ENCODE data around the gene LRRC4B. TPM values are rescaled to one million over a fixed set of nuclear protein-coding genes. Genes with fewer than 3 reads are reported as not detected.

Gene LRRC4B, protein sequence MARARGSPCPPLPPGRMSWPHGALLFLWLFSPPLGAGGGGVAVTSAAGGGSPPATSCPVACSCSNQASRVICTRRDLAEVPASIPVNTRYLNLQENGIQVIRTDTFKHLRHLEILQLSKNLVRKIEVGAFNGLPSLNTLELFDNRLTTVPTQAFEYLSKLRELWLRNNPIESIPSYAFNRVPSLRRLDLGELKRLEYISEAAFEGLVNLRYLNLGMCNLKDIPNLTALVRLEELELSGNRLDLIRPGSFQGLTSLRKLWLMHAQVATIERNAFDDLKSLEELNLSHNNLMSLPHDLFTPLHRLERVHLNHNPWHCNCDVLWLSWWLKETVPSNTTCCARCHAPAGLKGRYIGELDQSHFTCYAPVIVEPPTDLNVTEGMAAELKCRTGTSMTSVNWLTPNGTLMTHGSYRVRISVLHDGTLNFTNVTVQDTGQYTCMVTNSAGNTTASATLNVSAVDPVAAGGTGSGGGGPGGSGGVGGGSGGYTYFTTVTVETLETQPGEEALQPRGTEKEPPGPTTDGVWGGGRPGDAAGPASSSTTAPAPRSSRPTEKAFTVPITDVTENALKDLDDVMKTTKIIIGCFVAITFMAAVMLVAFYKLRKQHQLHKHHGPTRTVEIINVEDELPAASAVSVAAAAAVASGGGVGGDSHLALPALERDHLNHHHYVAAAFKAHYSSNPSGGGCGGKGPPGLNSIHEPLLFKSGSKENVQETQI
- not detected in 2 replicates for total RNA-seq

GRCh38 chr19:50567882-50568727, at the start of gene LRRC4B:
Gene LRRC4B (minus strand): TSS chr19:50568435. CDS start chr19:50548838, 19,597 bp downstream.

DNA sequence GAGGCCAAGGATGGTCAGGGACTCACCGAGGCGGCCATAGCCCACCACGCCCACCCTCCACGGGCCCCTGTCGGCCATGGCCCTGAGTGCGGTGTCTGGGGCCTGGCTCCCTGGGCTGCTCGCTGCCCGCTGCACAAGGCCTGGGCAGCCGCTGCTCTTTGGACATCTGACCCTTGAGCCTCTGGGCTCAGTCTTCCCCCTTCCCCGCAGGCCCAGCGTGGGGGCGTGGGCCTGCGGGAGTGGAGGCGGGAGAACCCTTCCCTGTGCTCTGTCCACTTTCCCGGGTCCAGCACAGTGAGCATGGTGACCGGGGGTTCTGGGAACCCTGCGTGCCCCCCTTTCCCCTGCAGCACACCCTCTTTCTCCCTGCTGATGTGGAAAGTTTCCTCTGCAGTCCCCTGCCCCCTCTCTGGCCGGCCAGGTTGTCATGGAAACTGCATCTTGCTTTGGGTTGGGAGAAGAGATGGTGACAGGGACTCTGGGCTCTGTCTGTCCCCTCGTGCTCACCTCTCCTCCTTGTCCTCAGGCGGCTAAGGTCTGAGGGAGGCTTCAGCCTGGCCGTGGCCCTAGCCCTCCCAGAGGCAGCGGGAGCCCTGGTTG, 54.4 kb downstream of the LRRC4B start, which contains the start of gene ASPDH:
Gene ASPDH, minus strand, starts transcription at position 168 of the 600 bp plus-strand sequence. Its CDS starts 90 bp downstream, at position 78.

DNA sequence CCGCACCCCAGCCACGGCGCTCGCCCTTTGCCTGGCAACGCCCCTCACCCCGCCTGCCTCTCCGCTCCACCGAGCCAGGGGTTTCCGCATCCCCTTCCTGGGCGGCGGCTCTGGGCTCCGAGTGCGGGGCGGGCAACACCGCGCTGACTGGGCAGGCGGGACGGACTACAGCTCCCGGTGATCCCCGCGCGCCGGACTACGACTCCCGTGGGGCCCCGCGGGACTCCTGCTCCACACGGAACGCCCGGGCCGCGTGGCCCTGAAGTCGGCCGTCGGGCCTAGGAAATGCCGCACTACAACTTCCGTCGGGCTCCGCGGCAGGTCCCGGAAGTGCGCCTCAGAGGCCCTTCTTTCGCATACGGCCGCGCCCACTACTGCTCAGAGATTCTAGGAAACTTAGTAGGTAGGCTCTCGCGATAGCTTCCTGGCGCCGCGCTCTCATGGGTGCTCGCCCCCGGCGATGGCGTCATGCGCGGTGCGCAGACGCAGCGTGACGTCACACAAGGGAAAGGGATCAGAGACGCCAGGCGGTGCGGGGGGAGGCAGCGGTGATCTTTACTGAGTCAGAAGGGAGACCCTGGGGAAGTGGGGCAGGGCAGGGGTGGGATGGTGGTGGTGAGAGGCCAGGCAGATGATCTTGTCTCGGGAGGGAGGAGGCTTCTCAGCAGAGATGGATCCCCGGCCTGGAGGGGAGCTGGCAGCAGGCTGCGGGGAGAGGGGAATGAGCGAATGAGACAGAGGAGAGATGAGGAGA, 57.0 kb downstream of the LRRC4B start, which contains the start of gene JOSD2:
Gene JOSD2, minus strand, starts transcription at position 123 of the 754 bp plus-strand sequence. CDS start 760 bp downstream, outside the sequence.

GRCh38 chr19:50476224-50476906, 91.9 kb downstream of the LRRC4B start, which contains the start of the genes EMC10 and GARIN5A:
Gene EMC10 (plus strand): TSS chr19:50476507. CDS start chr19:50476545, 38 bp downstream.
Gene GARIN5A (minus strand): TSS chr19:50476848. CDS start chr19:50476388, 460 bp downstream.

Other genes starting within 250 kb of the LRRC4B start
- 2.4 and 3.9 TPM in 2 replicates for gene KCNC3, start 239.1 kb downstream of the LRRC4B start, total RNA-seq
- under 0.01 and 0.39 TPM in 2 replicates for gene NAPSA, start 202.8 kb downstream of the LRRC4B start, total RNA-seq
- 63.3 and 65.6 TPM in 2 replicates for gene NR1H2, start 192.0 kb downstream of the LRRC4B start, total RNA-seq
- 37.8 and 45.5 TPM in 2 replicates for gene POLD1, start 184.1 kb downstream of the LRRC4B start, total RNA-seq
- gene SPIB, start 149.5 kb downstream of the LRRC4B start, total RNA-seq, result 0.11 TPM in 1 of 2 replicates, not detected in the other
- under 0.01 TPM in 1 of 2 replicates, not detected in the other for gene MYBPC2, start 135.5 kb downstream of the LRRC4B start, total RNA-seq
- 45.1 and 103 TPM in 2 replicates for gene EMC10, start 91.9 kb downstream of the LRRC4B start, total RNA-seq
- 1.2 and 1.6 TPM in 2 replicates for gene GARIN5A, start 91.6 kb downstream of the LRRC4B start, total RNA-seq
- 37.5 and 53.0 TPM in 2 replicates for gene JOSD2, start 57.2 kb downstream of the LRRC4B start, total RNA-seq
- gene ASPDH, start 54.5 kb downstream of the LRRC4B start, total RNA-seq, result not detected in 2 replicates
- gene SYT3, start 71.4 kb upstream of the LRRC4B start, total RNA-seq, result not detected in 2 replicates
- gene C19orf81, start 81.0 kb upstream of the LRRC4B start, total RNA-seq, result not detected in 2 replicates
- not detected in 2 replicates for gene SHANK1, start 151.4 kb upstream of the LRRC4B start, total RNA-seq
- gene CLEC11A, start 154.9 kb upstream of the LRRC4B start, total RNA-seq, result 0.43 and 0.79 TPM in 2 replicates
- not detected in 2 replicates for gene GPR32, start 202.0 kb upstream of the LRRC4B start, total RNA-seq
- gene ACP4, start 222.0 kb upstream of the LRRC4B start, total RNA-seq, result not detected in 2 replicates